ENCODE results near the gene SAA4.
"Not testable (repeated sequence)": the region's sequence is repeated elsewhere in the genome, so short reads cannot be mapped to it uniquely, and the experiment has no call there.

Gene SAA4

DNA sequence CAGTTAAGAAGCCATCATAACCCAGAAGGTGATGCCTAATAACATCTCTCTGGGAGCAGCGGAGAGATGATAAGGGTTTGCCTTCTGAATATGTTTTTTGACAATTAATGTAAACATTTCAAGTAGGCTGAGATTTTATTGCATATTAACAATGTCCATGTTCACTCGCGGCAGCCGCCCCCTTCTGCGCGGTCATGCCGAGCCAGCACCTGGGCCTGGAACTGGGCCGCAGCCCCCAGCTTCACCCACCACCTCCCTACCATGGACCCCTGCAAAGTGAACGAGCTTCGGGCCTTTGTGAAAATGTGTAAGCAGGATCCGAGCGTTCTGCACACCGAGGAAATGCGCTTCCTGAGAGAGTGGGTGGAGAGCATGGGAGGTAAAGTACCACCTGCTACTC is 25.1 kb upstream of the SAA4 start:
- in situ Hi-C loops (cut with HindIII; ENCODE audit: low sequenced_read_pairs), result no loop called here
- H3K4me3 ChIP-seq (ENCODE audit: low read depth, low read length), result no peak overlapping the region
- DNase-seq (ENCODE audit: low read depth), result no peak
- TF ChIP-seq, protein P1, sequence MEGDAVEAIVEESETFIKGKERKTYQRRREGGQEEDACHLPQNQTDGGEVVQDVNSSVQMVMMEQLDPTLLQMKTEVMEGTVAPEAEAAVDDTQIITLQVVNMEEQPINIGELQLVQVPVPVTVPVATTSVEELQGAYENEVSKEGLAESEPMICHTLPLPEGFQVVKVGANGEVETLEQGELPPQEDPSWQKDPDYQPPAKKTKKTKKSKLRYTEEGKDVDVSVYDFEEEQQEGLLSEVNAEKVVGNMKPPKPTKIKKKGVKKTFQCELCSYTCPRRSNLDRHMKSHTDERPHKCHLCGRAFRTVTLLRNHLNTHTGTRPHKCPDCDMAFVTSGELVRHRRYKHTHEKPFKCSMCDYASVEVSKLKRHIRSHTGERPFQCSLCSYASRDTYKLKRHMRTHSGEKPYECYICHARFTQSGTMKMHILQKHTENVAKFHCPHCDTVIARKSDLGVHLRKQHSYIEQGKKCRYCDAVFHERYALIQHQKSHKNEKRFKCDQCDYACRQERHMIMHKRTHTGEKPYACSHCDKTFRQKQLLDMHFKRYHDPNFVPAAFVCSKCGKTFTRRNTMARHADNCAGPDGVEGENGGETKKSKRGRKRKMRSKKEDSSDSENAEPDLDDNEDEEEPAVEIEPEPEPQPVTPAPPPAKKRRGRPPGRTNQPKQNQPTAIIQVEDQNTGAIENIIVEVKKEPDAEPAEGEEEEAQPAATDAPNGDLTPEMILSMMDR (IDR thresholded peaks at IDR 0.05; ENCODE audit: low read depth, low read length, missing control alignments), result no peak

DNA sequence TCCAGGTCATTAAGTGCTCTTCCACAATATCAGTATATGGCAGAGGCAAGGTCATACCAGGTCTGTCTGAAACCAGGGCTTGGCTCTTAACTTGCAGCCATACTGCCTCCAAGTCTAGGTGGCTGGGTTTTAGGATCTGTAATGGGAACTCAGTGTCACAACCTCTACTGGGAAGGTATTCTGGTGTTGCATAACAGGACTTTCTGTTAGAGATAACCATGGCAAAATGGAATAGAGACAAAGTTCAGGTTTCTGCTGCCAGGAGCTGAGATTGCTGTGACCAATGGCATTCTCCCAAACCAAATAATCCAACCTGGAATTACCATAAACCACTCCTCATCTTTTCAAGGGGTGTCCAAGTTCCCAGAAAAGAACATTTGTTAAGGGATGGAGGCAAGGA is 22.7 kb upstream of the SAA4 start:
- in situ Hi-C loops (cut with HindIII; ENCODE audit: low sequenced_read_pairs), result no loop called here
- H3K4me3 ChIP-seq (ENCODE audit: low read depth, low read length), result no peak overlapping the region
- DNase-seq (ENCODE audit: low read depth), result no peak
- TF ChIP-seq, protein P1 (IDR thresholded peaks at IDR 0.05; ENCODE audit: low read depth, low read length, missing control alignments), result no peak

DNA sequence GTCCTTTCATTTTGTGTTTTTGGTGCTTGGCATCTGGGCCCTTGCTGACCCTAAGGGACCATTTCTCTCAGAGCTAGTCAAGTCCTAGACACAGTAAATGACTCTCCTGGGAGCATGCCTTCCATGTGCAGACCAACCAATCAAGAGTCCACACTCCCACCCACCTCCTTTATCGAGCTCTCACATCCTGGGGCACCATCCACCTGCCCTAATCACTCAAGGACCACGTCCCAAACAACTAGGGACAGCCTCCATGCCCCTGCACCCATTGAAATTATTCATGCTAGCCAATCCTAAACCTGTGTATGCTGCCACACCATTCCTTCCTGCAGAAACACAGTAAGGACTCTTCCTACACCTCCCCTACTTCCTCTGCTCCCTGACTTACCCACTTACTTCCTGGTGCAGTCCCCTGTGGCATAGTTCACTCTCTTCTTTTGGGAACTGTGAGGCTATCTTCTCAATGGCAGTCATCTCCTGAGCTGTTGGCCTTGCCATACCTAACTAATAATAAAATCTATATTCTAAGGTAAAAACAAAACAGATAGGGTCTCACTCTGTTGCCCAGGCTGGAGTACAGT is 18.3 kb upstream of the SAA4 start:
- H3K4me3 ChIP-seq (ENCODE audit: low read depth, low read length), result no peak overlapping the region
- in situ Hi-C loops (cut with HindIII; ENCODE audit: low sequenced_read_pairs), result no loop called here
- no peak for DNase-seq (ENCODE audit: low read depth)
- TF ChIP-seq, protein P1 (IDR thresholded peaks at IDR 0.05; ENCODE audit: low read depth, low read length, missing control alignments), result no peak

DNA sequence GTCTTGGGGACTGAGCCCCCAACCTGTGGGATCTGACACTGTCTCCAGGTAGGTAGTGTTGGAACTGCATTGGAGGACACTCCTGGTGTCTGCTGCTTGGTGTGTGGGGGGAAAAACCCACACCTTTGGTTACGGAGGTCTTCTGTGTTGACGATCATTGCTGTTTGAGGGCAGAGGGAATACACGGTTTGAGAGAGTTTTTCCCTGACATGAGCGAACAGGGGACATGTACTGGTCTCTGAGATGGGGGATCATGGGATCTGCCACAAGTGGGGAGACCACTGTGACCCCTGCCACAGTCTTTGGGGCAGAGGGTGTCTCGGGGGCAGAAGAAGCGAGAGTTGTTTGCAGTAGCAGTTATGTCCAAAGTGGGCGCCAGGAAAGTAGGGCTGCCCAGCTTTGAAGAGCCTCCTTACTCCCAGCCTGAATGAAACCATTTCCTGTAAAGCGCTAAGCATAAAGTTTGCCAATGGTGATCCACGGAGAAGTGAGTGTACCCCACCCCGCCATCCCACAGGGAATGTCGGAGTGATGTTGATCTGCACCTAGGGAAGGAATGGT is 17.3 kb upstream of the SAA4 start:
- no peak overlapping the region for H3K4me3 ChIP-seq (ENCODE audit: low read depth, low read length)
- in situ Hi-C loops (cut with HindIII; ENCODE audit: low sequenced_read_pairs), result no loop called here
- no peak for DNase-seq (ENCODE audit: low read depth)
- TF ChIP-seq, protein P1 (IDR thresholded peaks at IDR 0.05; ENCODE audit: low read depth, low read length, missing control alignments), result no peak

DNA sequence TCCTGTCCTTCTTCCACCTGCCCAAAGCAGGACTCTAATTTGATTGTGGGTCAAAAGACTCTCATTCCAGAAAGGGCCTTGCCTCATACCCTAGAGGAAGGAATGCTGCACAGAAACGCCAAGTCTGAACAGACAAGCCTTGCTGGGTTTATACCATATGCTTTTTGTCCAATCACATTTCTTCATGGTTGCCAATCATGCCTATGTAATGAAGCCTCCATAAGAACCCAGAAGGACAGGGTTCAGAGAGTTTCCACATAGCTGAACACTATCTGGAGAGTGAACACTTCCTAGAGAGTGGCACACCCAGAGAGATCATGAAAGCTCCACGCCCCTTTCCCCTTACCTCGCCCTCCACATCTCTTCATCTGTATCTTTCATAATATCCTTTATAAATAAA is 16.6 kb upstream of the SAA4 start:
- TF ChIP-seq, protein P1 (IDR thresholded peaks at IDR 0.05; ENCODE audit: low read depth, low read length, missing control alignments), result no peak
- in situ Hi-C loops (cut with HindIII; ENCODE audit: low sequenced_read_pairs), result no loop called here
- DNase-seq (ENCODE audit: low read depth), result no peak

DNA sequence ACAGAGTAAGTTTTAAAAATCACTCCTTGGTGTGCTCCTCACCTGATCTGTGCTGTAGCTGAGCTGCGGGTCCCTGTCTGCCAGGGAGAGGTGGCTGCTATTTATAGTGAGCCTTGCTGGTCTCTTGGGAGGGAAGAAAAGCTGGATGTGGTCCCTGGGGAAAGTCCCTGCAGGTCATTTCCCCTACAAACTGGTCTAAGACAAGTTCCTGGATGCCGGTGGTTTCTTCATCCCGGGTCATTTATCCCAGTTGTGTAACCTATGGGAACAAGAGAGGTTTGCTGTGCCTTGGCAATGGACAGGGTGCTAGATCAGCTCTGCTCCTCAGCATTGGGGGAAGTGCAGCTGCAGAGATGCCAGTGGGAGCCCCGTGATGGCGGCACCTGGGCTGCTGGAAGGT is 12.0 kb upstream of the SAA4 start, which contains the start of gene SAA2:
Gene SAA2 (minus strand): TSS at position 108 of the 400 bp plus-strand sequence. CDS start 657 bp downstream, outside the sequence.
- in situ Hi-C loops (cut with HindIII; ENCODE audit: low sequenced_read_pairs), result loop anchor here (10.0 kb wide), 1 partner anchor 264 kb away; no protein-coding TSS in a partner anchor
- DNase-seq (ENCODE audit: low read depth), result no peak

More for the DNA sequence above, 16.6 kb upstream of the SAA4 start:
- H3K4me3 ChIP-seq (ENCODE audit: low read depth, low read length), result no peak overlapping the region

DNA sequence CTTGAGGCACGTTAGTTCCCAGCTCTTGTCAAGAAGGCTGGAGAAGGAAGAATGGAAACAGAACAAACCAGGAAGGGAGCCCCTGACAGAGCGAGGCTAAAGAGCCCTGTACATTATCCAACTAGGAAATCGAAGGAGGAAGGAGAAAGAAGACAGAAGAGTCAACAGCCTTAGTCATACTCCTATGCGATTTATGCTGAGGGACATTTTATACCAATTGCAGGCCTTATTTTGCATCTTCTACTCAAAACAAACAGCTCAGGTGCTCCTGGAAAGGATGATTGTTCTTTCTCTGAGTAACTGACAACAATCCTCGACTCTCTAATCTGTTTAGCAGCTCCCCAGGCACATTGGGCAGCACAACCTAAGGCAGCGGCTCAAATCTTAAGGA is 10.6 kb upstream of the SAA4 start:
- H3K4me3 ChIP-seq (ENCODE audit: low read depth, low read length); DNase-seq (ENCODE audit: low read depth): not testable (repeated sequence)
- in situ Hi-C loops (cut with HindIII; ENCODE audit: low sequenced_read_pairs), result loop anchor here (10.0 kb wide), 1 partner anchor 262 kb away; no protein-coding TSS in a partner anchor

More for the DNA sequence above, 12.0 kb upstream of the SAA4 start, which contains the start of gene SAA2:
- H3K4me3 ChIP-seq (ENCODE audit: low read depth, low read length), result no peak within 1 kb of the TSS
- TF ChIP-seq, protein P1 (IDR thresholded peaks at IDR 0.05; ENCODE audit: low read depth, low read length, missing control alignments), result no peak

DNA sequence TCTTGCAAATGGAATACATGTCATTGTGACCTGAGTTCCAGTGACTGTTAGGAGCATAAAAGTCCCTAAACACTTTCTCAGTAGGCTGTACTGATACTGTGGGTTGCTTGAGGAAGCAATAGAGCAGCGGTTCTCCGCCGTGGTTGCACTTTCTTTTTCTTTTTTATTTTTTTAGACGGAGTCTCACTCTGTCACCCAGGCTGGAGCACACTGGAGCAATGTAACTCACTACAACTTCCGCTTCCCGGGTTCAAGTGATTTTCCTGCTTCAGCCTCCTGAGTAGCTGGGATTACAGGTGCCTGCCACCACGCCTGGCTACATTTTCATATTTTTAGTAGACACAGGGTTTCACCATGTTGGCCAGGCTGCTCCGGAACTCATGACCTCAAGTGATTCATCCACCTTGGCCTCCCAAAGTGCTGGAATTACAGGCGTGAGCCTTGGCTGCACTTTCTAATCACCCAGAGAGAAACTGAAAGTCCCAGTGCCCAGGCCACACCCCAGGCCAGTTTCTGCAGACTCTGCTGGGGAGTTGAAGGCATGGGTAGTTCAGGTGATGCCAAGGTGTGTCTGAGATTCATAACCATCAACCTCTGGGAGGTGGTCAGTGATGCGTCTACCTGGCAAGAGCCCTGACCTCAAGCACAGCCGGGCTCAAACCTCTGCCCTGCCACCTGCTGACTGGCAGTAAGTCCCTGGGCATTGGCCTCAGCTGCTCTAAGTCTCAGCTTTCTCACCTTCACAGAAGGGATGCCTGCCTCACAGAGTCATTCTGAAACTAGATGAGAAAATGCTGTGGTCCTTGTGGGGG is 10.0 kb upstream of the SAA4 start:
- in situ Hi-C loops (cut with HindIII; ENCODE audit: low sequenced_read_pairs), result loop anchor here (10.0 kb wide), 1 partner anchor 262 kb away; no protein-coding TSS in a partner anchor
- H3K4me3 ChIP-seq (ENCODE audit: low read depth, low read length); DNase-seq (ENCODE audit: low read depth): not testable (repeated sequence)

All from astrocyte of the cerebellum (primary cell).